GM12878 (cell line): Measurements from ENCODE around the gene GAMT.

ENCODE experiments used
- BHLHE40 ChIP-seq, 2 experiments: fragments of 450-650 bp in 1 of 2; IDR thresholded peaks; 2 replicates each; pipeline ENCODE4 v1.6.1; 2011 to 2017; ENCODE audit warnings: low read depth in 2 of 2, borderline replicate concordance in 1 of 2, improper control_type of control experiment in 1 of 2, low read length in 1 of 2, mild to moderate bottlenecking in 1 of 2
- CHD1 ChIP-seq: IDR thresholded peaks from 2 replicates; pipeline ENCODE4 v1.6.1; 2012; ENCODE audit warnings: low read depth, low read length, improper control_type of control experiment
- NRF1 ChIP-seq: conservative IDR thresholded peaks from 2 replicates; pipeline ENCODE4 v1.6.1; 2011; ENCODE audit warnings: mild to moderate bottlenecking, low read depth, low read length, improper control_type of control experiment
- POLR2A ChIP-seq: IDR thresholded peaks from 2 replicates; pipeline ENCODE4 v1.6.1; 2011; ENCODE audit warnings: low read depth, mild to moderate bottlenecking, low read length
- SUZ12 ChIP-seq: fragments of 200-600 bp; sonication (generic); IDR thresholded peaks from one replicate; pipeline ENCODE4 v1.6.1; 2018; ENCODE audit warnings: antibody characterized with exemption, mild to moderate bottlenecking; ENCODE audit not compliant: unreplicated experiment
- YY1 ChIP-seq: IDR thresholded peaks from 2 replicates; pipeline ENCODE4 v1.6.1; 2011; ENCODE audit warnings: low read depth, mild to moderate bottlenecking, low read length

DNA sequence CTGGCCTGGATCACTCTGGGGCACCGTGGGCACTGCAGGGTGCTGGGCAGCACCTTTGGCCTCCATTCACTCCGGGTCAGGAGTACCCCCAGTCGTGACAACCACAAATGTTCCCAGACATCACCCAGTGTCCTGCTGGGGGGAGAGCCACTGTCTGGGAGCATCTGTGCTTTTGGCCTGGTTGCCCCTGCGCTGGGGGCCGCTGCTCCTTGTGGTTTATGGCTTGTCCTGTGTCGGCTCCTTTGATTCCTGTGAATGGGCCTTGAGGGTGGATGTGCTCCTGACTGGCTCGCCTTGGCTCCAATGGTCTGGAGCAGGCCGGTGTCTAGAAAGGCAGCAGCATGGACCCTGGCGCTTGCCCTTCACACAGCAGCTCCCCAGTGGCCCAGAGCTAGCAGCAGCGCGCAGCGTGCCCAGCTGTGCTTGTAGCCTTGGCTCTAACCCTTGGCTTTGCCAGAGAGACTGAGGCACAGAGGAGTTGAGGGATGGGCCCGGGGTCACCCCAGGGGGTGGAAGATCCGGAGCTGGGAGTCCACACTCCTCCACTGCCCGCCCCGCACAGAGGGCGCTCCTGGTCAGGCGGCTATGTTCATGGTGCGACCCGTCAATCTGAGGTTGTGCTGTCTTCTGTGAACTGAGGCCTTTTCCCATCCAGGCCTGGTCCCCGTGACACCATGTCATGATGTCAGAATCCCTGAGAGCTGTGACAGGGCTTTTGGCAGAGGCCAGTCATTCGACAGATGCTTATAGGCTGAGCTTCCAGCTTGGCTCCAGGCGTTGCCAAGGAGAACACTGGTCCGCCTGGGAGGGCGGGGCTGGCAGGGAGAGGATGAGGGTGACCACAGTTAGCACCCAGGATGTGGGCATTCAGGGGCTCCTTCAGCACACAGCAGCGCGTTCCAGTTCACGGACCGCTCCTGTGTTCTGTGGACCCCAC, 10.2 kb upstream of the GAMT start:
- TF ChIP-seq BHLHE40 (IDR thresholded peaks at IDR 0.05; ENCODE audit: borderline replicate concordance in 1 of 2, low read depth in 2 of 2, low read length in 1 of 2) (no peak), YY1 (no peak), POLR2A (no peak), SUZ12 (no peak), CHD1 (no peak), NRF1 (no peak)
